Measurements from ENCODE around the gene POLRMT. TPM values are rescaled to one million over a fixed set of nuclear protein-coding genes. Genes with fewer than 3 reads are reported as not detected.

POLRMT gene
- total RNA-seq, 1 donor from 2014 or later, result 35.5 TPM

DNA sequence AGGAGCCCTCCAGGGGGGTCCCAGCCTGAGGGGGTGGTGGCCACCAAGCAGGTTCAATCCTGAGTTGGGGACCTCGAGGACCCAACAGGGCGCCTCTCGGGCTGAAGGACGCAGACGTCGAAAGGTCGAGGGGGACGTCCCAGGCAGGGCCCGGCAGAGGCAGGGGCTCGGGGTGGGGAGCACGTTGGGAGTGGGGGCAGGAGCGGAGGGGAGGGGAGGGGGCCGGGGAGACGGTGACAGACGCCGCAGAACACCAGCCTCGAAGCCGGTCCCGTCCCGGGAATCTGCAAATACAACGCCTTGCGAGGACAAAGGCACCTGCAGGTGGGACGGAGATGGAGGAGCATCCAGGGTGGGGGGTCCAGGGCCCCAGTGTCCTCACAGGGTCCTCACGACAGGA, 10.4 kb upstream of the POLRMT start:
- H3K4me1 Mint-ChIP-seq (ENCODE audit: low read depth), result peaks cover 4% of the 10 kb centered on the region
- TF ChIP-seq, protein P1, sequence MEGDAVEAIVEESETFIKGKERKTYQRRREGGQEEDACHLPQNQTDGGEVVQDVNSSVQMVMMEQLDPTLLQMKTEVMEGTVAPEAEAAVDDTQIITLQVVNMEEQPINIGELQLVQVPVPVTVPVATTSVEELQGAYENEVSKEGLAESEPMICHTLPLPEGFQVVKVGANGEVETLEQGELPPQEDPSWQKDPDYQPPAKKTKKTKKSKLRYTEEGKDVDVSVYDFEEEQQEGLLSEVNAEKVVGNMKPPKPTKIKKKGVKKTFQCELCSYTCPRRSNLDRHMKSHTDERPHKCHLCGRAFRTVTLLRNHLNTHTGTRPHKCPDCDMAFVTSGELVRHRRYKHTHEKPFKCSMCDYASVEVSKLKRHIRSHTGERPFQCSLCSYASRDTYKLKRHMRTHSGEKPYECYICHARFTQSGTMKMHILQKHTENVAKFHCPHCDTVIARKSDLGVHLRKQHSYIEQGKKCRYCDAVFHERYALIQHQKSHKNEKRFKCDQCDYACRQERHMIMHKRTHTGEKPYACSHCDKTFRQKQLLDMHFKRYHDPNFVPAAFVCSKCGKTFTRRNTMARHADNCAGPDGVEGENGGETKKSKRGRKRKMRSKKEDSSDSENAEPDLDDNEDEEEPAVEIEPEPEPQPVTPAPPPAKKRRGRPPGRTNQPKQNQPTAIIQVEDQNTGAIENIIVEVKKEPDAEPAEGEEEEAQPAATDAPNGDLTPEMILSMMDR (IDR thresholded peaks at IDR 0.05), result no peak
- H3K4me3 Mint-ChIP-seq (ENCODE audit: unreplicated experiment), result no peak overlapping the region
- H3K27me3 Mint-ChIP-seq (ENCODE audit: low read depth), result no peaks in the 10 kb centered on the region
- H3K36me3 Mint-ChIP-seq (ENCODE audit: low read depth), result peaks cover 6% of the 10 kb centered on the region
- no peak for DNase-seq (ENCODE audit: low spot score)
- no peaks in the 10 kb centered on the region for H3K9me3 Mint-ChIP-seq (ENCODE audit: low read depth)
- H3K27ac Mint-ChIP-seq (ENCODE audit: unreplicated experiment), result no peak overlapping the region

DNA sequence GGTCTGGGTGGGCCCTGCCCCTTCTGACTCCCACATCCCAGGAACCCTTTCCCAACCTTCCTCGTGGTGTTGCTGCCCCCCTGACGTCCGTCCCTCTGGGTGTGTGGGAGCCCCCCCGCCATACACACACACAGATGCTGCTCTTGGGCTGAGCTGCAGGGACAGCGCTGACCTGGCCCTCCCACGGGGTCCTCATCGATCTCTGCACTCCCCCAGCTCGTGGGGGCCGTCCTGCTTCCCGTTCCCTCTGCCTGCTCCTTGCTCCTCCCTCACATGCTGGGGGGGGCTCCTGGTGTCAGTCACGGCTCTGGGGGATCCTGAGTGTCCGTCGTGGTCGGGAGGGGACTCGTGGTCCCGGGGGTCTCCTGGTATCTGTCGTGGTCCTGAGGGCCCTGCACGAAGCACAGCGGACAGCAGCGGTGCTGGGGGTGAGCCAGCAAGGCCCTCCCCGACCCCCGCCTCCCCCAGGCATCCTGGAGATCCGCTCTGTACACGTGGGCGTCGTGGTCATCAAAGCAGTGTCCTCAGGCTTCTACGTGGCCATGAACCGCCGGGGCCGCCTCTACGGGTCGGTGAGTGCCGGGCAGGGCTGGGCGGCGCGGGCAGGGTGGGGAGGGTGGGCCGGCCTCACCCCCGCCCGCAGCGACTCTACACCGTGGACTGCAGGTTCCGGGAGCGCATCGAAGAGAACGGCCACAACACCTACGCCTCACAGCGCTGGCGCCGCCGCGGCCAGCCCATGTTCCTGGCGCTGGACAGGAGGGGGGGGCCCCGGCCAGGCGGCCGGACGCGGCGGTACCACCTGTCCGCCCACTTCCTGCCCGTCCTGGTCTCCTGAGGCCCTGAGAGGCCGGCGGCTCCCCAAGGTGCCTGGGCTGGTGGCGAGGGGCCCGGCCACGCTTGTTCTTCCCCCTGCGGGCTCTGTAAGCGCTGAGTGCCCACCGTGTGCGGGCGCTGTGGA, 9.7 kb upstream of the POLRMT start:
- no peak overlapping the region for H3K27ac Mint-ChIP-seq (ENCODE audit: unreplicated experiment)
- H3K36me3 Mint-ChIP-seq (ENCODE audit: low read depth), result peaks cover 4% of the 10 kb centered on the region
- H3K4me3 Mint-ChIP-seq (ENCODE audit: unreplicated experiment), result no peak overlapping the region
- H3K27me3 Mint-ChIP-seq (ENCODE audit: low read depth), result no peaks in the 10 kb centered on the region
- H3K9me3 Mint-ChIP-seq (ENCODE audit: low read depth), result no peaks in the 10 kb centered on the region
- H3K4me1 Mint-ChIP-seq (ENCODE audit: low read depth), result peaks cover 4% of the 10 kb centered on the region
- TF ChIP-seq, protein P1 (IDR thresholded peaks at IDR 0.05), result no peak
- DNase-seq (ENCODE audit: low spot score), result no peak

DNA sequence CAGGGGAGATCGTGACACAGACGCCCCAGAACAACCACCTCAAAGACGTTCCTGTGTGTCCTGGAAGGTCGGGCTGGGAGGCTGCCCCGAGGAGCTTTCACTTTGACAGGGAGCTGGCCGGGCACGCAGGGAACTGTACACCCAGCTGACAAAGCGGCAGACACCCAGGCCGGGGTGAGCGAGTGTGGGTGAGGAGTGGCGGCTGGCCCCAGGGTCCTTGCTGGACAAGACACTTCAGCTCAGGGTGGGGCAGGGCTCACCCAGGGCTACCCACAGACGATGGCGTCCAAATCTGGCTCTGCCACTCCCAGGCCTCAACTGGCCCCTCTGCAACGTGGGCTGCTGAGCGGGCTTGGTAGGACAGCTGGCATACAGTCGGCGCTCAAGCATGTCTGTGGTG, 8.4 kb upstream of the POLRMT start:
- TF ChIP-seq, protein P1 (IDR thresholded peaks at IDR 0.05), result no peak
- H3K4me3 Mint-ChIP-seq (ENCODE audit: unreplicated experiment), result no peak overlapping the region
- peaks cover 4% of the 10 kb centered on the region for H3K4me1 Mint-ChIP-seq (ENCODE audit: low read depth)
- no peaks in the 10 kb centered on the region for H3K9me3 Mint-ChIP-seq (ENCODE audit: low read depth)
- H3K27me3 Mint-ChIP-seq (ENCODE audit: low read depth), result no peaks in the 10 kb centered on the region
- DNase-seq (ENCODE audit: low spot score), result no peak
- H3K27ac Mint-ChIP-seq (ENCODE audit: unreplicated experiment), result no peak overlapping the region
- peaks cover 4% of the 10 kb centered on the region for H3K36me3 Mint-ChIP-seq (ENCODE audit: low read depth)

DNA sequence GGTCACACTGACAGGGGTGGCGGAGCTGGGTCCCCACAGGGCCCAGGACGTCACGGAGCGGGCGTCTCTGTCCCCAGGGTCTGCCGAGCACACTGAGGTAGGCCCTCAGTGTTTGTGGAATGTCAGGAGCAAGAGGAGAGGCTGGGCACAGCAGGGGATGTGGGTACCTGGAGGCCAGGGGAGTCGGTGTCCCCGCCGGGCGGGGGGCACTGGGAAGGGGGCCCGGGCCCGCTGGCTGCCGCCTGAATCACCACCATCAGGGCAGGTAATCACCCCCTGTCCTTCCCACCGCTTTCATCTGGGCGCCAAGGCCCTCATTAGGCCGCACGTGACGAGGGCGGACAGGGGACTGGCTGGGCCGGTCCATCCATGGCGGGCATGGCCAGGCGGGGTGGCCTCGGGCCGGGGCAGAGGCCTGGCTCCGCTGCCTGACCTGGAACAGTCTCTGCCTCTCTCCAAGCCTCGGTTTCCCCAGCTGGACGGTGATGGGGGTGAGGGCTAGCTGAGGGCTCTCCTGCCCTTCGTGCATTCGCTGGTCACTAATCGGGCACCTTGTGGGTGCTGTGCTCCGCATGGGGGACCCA, 7.4 kb upstream of the POLRMT start:
- Mint-ChIP-seq H3K4me1 (ENCODE audit: low read depth) (peaks cover 4% of the 10 kb centered on the region), H3K4me3 (ENCODE audit: unreplicated experiment) (no peak overlapping the region), H3K36me3 (ENCODE audit: low read depth) (peaks cover 1% of the 10 kb centered on the region), H3K9me3 (ENCODE audit: low read depth) (no peaks in the 10 kb centered on the region), H3K27ac (ENCODE audit: unreplicated experiment) (no peak overlapping the region), H3K27me3 (ENCODE audit: low read depth) (no peaks in the 10 kb centered on the region)
- TF ChIP-seq, protein P1 (IDR thresholded peaks at IDR 0.05), result no peak
- no peak for DNase-seq (ENCODE audit: low spot score)

DNA sequence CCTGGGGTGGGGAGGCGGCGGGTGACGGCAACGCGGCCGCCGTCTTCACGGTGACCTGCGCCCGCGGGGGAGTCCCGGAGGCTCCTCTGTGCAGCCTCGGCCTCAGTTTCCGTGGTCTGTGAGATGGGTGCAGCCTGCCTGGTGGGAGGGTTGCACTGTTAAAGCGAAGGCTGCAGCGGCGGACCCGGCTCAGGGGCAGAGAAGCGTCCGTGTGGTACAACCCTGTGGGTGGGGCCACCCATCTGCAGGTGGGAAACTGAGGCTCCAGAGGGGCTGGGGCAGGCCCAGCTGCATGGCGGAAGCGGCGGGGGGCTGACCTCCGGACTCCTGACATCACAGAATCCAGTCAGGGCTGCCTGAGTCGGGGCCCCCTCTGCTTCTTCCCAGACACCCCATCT, 6.8 kb upstream of the POLRMT start:
- TF ChIP-seq, protein P1 (IDR thresholded peaks at IDR 0.05), result no peak
- Mint-ChIP-seq H3K4me1 (ENCODE audit: low read depth) (peaks cover 4% of the 10 kb centered on the region), H3K36me3 (ENCODE audit: low read depth) (peaks cover 1% of the 10 kb centered on the region), H3K9me3 (ENCODE audit: low read depth) (no peaks in the 10 kb centered on the region), H3K4me3 (ENCODE audit: unreplicated experiment) (no peak overlapping the region), H3K27me3 (ENCODE audit: low read depth) (no peaks in the 10 kb centered on the region), H3K27ac (ENCODE audit: unreplicated experiment) (no peak overlapping the region)
- DNase-seq (ENCODE audit: low spot score), result no peak

Measured in chondrocyte (in vitro differentiated cells).